ENCODE measurements around the gene ISL1. TPM values are rescaled to one million over a fixed set of nuclear protein-coding genes. Genes with fewer than 3 reads are reported as not detected.
A peak's percentile ranks its signal among the peaks of the same experiment; 100 is the strongest.

ISL1 gene
- total and polyA plus RNA-seq, 2 of the 8 experiments (the other 6 are each of a cell fraction or from before 2014, with no cell fraction given) = 0.05 to 0.19 TPM

GRCh38 chr5:51383131-51384121 is at the start of gene ISL1 (continued):
- TF ChIP-seq NRF1 (IDR thresholded peaks at IDR 0.05; ENCODE audit: low read depth, low read length) (no peak), SIN3A (conservative IDR thresholded peaks at IDR 0.05 in 1 of 2, IDR thresholded peaks at IDR 0.05 in 1 of 2; ENCODE audit: low read depth in 1 of 2, low read length in 2 of 2) (no peak), EGR1 (IDR thresholded peaks at IDR 0.05; ENCODE audit: borderline replicate concordance, low read depth, low read length) (no peak), ATF3 (IDR thresholded peaks at IDR 0.05; ENCODE audit: insufficient read depth, low read depth, low read length) (no peak), TAF1 (IDR thresholded peaks at IDR 0.05; ENCODE audit: low read depth, low read length) (peak; percentile 63), CBX8 (IDR thresholded peaks at IDR 0.05; ENCODE audit: borderline replicate concordance, low read depth, low read length) (no peak), RBBP5 (IDR thresholded peaks at IDR 0.05; ENCODE audit: borderline replicate concordance, low read depth, low read length) (peak; percentile 60; the same call in 1 of the 2 replicates), RFX5 (IDR thresholded peaks at IDR 0.05; ENCODE audit: borderline replicate concordance, low read depth, low read length) (no peak), SAP30 (IDR thresholded peaks at IDR 0.05; ENCODE audit: insufficient read depth, insufficient replicate concordance, low read length) (no peak), RXRA (IDR thresholded peaks at IDR 0.05; ENCODE audit: insufficient read depth, low read depth, low read length) (no peak), TBP (IDR thresholded peaks at IDR 0.05; ENCODE audit: low read depth, low read length) (no peak; the same call in 1 of the 2 replicates), CTCF (IDR thresholded peaks at IDR 0.05; ENCODE audit: control extremely low read depth in 1 of 3, insufficient read depth in 1 of 3, low read depth in 1 of 3, low read length in 3 of 3) (no peak), KDM1A (IDR thresholded peaks at IDR 0.05; ENCODE audit: borderline replicate concordance, low read length) (no peak), CBX5 (IDR thresholded peaks at IDR 0.05; ENCODE audit: low read depth, low read length) (no peak), KDM4A (IDR thresholded peaks at IDR 0.05; ENCODE audit: low read depth, low read length, severe bottlenecking) (no peak), HDAC2 (IDR thresholded peaks at IDR 0.05; ENCODE audit: borderline replicate concordance in 1 of 2, low read depth in 2 of 2, low read length in 2 of 2) (0 out of 4 replicates have a peak, but pooled peaks of 1 of the 2 experiments have one; percentile 39), SIX5 (IDR thresholded peaks at IDR 0.05; ENCODE audit: low read depth, low read length) (no peak), BRCA1 (IDR thresholded peaks at IDR 0.05; ENCODE audit: low read depth, low read length) (no peak), SRF (IDR thresholded peaks at IDR 0.05; ENCODE audit: low read depth, low read length) (no peak)

Data from H1 (cell line).